LNCaP clone FGC (cell line): ENCODE data around the gene APLP1.

Source experiments
- DNase-seq: peaks from one replicate; pipeline ENCODE4 v3.0.0-alpha.2; 2011; ENCODE audit warnings: low read depth
- H3K4me3 ChIP-seq: 2 replicates; pipeline ENCODE4 v1.5.1; 2011; ENCODE audit warnings: mild to moderate bottlenecking, low read depth, low read length, control low read depth
- CTCF ChIP-seq: IDR thresholded peaks from 2 replicates; pipeline ENCODE4 v1.5.1; 2012; ENCODE audit warnings: mild to moderate bottlenecking; ENCODE audit not compliant: control insufficient read depth, insufficient read depth; ENCODE audit errors: extremely low read depth

Gene APLP1

GRCh38 chr19:35852029-35852780 lies 16.2 kb upstream of the APLP1 start, which contains the start of gene NPHS1:
TSS of gene NPHS1 (minus strand) at chr19:35852504. CDS start at chr19:35851837, 667 bp downstream.
- H3K4me3 ChIP-seq, result no peak within 1 kb of the TSS
- no peak for DNase-seq
- TF ChIP-seq CTCF, result no peak

GRCh38 chr19:35853038-35853756 lies 15.2 kb upstream of the APLP1 start:
- TF ChIP-seq CTCF, result no peak
- DNase-seq, result no peak
- H3K4me3 ChIP-seq, result no peak overlapping the region

- no peak within 1 kb of the TSS for H3K4me3 ChIP-seq
- DNase-seq, result no peak
Observed at GRCh38 chr19:35856546-35857149, 11.7 kb upstream of the APLP1 start, which contains the start of gene KIRREL2. TSS of gene KIRREL2 (plus strand) at chr19:35856911. CDS start at chr19:35857120, 209 bp downstream.

DNA sequence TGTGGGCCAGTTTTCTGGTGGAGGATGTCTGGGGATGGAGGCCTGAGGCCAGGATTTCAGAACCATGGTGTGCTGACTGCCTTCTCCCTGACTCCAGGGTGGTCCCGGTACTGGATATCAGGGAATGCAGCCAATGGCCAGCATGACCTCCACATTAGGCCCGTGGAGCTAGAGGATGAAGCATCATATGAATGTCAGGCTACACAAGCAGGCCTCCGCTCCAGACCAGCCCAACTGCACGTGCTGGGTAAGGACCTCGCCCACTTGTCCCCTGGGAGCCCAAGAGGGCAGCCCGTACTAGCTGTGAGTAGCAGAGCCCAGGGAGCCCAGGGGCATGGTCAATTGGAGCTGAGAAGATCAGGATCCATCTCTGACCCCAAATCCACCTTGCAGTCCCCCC lies 10.1 kb upstream of the APLP1 start:
- no peak overlapping the region for H3K4me3 ChIP-seq
- no peak for TF ChIP-seq CTCF
- DNase-seq, result no peak

More at GRCh38 chr19:35856546-35857149, 11.7 kb upstream of the APLP1 start, which contains the start of gene KIRREL2:
- no peak for TF ChIP-seq CTCF

DNA sequence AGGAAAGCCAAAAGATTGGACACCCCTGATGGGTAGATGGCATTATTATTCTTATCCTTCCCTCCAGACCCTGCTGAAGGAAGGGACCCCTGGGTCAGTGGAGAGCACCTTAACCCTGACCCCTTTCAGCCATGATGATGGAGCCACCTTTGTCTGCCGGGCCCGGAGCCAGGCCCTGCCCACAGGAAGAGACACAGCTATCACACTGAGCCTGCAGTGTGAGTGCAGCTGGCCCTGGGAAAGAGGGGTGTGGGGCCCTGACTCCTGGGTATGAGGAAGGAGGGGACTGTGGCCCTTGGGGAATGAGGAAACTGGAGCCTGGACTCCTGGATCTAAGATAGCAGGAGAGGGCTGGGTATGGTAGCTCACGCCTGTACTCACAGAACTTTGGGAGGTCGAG lies 9.0 kb upstream of the APLP1 start:
- no peak for TF ChIP-seq CTCF
- H3K4me3 ChIP-seq, result no peak overlapping the region
- no peak for DNase-seq

DNA sequence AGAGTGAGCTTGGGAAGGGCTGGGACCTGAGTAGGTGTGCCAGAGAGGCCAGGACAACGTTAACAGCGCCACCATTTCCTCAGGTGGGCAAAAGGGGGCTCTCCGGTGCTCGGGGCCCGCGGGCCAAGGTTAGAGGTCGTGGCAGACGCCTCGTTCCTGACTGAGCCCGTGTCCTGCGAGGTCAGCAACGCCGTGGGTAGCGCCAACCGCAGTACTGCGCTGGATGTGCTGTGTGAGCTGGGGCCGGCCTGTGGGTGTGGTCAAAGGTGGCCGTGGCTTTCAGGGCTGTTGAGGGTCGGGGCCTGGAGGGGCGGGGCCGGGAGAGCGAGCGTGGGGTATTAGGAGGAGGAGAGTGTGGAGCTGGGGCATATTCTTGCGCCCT lies 7.9 kb upstream of the APLP1 start:
- no peak overlapping the region for H3K4me3 ChIP-seq
- no peak for DNase-seq
- TF ChIP-seq CTCF, result no peak
